Peyer's patch (tissue), 4 donors: Measurements from ENCODE around the gene ADAM17. TPM values are rescaled to one million over a fixed set of nuclear protein-coding genes. Genes with fewer than 3 reads are reported as not detected.

ENCODE experiments used
- DNase-seq, 3 donors: peaks; one replicate each; pipeline ENCODE4 v3.0.0-alpha.2; 2017 to 2019
- H3K27ac ChIP-seq, 4 donors: fragments of 200-600 bp; sonication (generic); one replicate each; pipeline ENCODE4 v1.5.1; 2016 to 2019
- H3K27me3 ChIP-seq, 2 donors: fragments of 200-600 bp; sonication (generic); one replicate each; pipeline ENCODE4 v1.5.1; 2019
- H3K36me3 ChIP-seq, 3 donors: fragments of 200-600 bp; sonication (generic); one replicate each; pipeline ENCODE4 v1.5.1; 2016 to 2019
- H3K4me1 ChIP-seq, 4 donors: fragments of 200-600 bp; sonication (generic); one replicate each; pipeline ENCODE4 v1.5.1; 2016 to 2019
- H3K4me3 ChIP-seq, 4 donors: fragments of 200-600 bp; sonication (generic); 1 replicate in 3 of 4; 2 replicates in 1 of 4; pipeline ENCODE4 v1.5.1; 2016 to 2019; ENCODE audit warnings: mild to moderate bottlenecking in 1 of 4
- H3K9me3 ChIP-seq, 4 donors: fragments of 200-600 bp; sonication (generic); one replicate each; pipeline ENCODE4 v1.5.1; 2016 to 2019; ENCODE audit warnings: mild to moderate bottlenecking in 1 of 4
- POLR2A ChIP-seq, 2 donors: fragments of 450-650 bp; IDR thresholded peaks; one replicate each; pipeline ENCODE4 v1.5.1; 2017; ENCODE audit warnings: antibody characterized with exemption in 2 of 2, mild to moderate bottlenecking in 2 of 2, moderate library complexity in 2 of 2
- total RNA-seq, 4 donors: library from RNA; depleted of rRNA; stranded (reverse); fragments of >200 nt; gene quantifications; one replicate each; pipeline ENCODE4 v1.1.0, GENCODE V29; 2016
- TF ChIP-seq, protein P1 (sequence below), 6 experiments: fragments of 450-650 bp in 4 of 6; fragments of 200-600 bp in 2 of 6; sonication (generic) in 1 of 6; IDR thresholded peaks; one replicate each; pipeline ENCODE4 v1.5.1; 2017 to 2019; ENCODE audit warnings: antibody characterized with exemption in 6 of 6, mild to moderate bottlenecking in 3 of 6, moderate library complexity in 1 of 6

Gene ADAM17
- total RNA-seq, 4 donors from 2014 or later: 10.5 to 45.4 (median 21.0) TPM

DNA sequence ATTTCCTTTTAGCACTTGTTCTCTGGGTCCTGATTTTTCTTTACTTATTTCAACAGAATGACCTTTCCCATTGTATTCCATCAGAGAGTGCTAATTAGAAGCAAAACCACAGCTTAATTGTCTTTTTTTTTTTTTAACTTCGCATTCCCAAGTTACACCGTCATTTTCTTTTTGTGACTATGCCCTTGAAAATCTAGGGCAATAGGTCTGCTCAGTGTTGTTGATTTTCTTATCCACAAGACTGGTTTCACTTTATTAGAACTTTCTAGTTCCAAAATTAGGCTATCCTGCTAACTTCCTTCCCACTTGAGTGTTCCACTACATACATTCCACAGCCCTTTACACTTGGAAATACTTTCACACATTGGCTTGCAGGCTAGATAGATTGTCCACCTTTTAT is 18.7 kb upstream of the ADAM17 start:
- H3K36me3 ChIP-seq: no peaks in the 10 kb centered on the region
- H3K9me3 ChIP-seq: no peaks in the 10 kb centered on the region
- no peak overlapping the region for H3K4me3 ChIP-seq
- H3K27ac ChIP-seq: no peak overlapping the region
- no peak for DNase-seq
- no peaks in the 10 kb centered on the region for H3K27me3 ChIP-seq
- H3K4me1 ChIP-seq: no peaks in the 10 kb centered on the region
- TF ChIP-seq, protein P1, sequence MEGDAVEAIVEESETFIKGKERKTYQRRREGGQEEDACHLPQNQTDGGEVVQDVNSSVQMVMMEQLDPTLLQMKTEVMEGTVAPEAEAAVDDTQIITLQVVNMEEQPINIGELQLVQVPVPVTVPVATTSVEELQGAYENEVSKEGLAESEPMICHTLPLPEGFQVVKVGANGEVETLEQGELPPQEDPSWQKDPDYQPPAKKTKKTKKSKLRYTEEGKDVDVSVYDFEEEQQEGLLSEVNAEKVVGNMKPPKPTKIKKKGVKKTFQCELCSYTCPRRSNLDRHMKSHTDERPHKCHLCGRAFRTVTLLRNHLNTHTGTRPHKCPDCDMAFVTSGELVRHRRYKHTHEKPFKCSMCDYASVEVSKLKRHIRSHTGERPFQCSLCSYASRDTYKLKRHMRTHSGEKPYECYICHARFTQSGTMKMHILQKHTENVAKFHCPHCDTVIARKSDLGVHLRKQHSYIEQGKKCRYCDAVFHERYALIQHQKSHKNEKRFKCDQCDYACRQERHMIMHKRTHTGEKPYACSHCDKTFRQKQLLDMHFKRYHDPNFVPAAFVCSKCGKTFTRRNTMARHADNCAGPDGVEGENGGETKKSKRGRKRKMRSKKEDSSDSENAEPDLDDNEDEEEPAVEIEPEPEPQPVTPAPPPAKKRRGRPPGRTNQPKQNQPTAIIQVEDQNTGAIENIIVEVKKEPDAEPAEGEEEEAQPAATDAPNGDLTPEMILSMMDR (IDR thresholded peaks at IDR 0.05): no peak
- TF ChIP-seq POLR2A (IDR thresholded peaks at IDR 0.05): no peak

DNA sequence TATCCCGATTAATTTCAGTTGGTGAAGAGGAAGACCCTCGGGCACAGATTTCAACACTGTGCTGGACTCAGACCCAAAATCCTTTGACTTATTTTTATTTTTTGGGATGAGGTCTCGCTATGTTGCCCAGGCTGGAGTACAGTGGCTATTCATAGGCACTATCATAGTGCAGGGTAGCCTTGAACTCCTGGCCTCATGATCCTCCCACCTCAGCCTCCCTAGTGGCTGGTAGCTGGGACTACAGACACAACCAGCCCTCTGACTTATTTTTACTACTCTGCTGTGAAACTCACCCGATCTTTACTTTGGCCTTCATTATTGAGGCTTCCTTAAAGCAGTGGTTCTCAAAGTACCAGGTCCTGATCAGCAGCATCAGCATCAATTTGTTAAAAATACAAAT is 18.2 kb upstream of the ADAM17 start:
- no peak for TF ChIP-seq POLR2A (IDR thresholded peaks at IDR 0.05)
- TF ChIP-seq, protein P1 (IDR thresholded peaks at IDR 0.05): peak in 1 of 6 experiments; percentile 4
- DNase-seq: no peak
- H3K4me1 ChIP-seq: no peaks in the 10 kb centered on the region
- no peaks in the 10 kb centered on the region for H3K9me3 ChIP-seq
- no peak overlapping the region for H3K4me3 ChIP-seq
- H3K27ac ChIP-seq: no peak overlapping the region
- H3K36me3 ChIP-seq: no peaks in the 10 kb centered on the region
- H3K27me3 ChIP-seq: no peaks in the 10 kb centered on the region

DNA sequence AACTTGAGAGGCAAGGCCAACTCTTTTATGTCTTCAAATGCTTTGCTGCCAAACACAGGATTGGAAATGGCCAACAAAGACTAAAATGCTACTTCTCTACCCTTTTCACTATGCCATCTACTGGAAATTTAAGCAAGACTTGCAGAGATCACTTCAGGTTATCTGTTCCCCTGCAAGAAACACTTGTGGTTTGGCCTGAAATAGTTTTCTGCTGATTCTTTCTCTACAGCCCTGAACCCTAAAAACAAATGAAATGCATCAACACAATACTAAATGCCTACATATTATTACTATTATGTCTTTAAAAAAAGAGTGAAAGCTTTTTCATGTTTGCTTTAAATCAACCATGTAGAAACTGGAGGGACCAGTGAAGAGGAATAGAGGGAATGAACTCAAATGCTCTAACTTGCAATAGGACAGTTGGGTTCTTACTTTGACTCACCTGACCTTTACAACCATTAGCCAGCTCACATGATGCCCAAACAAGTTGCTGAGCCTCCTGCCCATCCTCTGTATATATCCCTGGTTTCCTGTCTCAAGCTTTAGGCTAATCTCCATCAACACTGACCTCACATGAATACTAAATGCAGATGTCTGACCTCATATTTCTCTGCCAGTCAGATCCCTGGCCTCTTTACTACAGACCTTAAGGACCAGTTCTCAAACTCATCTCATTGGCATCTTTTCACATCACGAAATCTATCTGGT is 17.5 kb upstream of the ADAM17 start:
- no peak for DNase-seq
- Histone ChIP-seq H3K9me3 (no peaks in the 10 kb centered on the region), H3K36me3 (no peaks in the 10 kb centered on the region), H3K27me3 (no peaks in the 10 kb centered on the region), H3K27ac (no peak overlapping the region), H3K4me3 (no peak overlapping the region), H3K4me1 (no peaks in the 10 kb centered on the region)
- TF ChIP-seq, protein P1 (IDR thresholded peaks at IDR 0.05): no peak
- TF ChIP-seq POLR2A (IDR thresholded peaks at IDR 0.05): no peak

DNA sequence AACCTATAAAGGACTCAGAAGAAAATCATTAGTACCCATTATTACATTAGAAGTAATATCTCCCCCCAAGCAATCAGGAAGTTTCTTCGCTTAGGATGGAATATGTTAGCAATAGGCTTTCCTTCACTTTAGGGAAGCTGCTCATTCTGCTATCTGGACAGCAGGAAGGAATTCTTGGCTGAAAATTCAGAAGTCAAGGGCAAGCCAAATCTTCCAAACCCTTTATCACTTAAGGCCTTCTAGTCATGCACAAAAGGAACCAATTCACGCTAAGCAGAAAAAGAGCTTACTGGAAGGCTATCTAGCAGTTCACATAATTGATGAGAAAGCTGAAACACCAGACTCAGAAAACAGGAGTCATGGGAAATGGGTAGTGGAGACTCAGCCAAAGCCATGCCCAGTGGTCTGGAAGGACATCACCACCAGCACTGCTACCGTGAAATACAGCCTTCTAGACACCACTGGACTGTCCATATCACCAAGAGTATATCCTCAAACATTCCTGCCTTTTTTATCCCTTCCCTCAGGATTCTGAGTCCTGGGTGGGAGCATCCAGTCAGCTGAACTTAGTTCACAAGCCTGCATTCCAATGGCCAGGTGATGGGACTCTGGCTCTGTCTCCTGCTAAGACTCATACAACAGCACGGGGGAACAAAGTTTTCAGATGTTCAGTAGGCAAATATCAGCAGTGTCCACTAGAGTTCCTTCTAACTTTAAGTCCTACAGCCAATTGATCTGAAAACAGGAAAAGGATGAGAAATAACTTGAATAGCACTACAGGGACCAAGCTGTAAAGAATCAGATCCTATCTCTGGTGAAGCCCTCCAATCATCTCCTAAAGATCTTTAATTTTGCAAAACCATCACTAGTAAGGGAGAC is 14.8 kb upstream of the ADAM17 start:
- Histone ChIP-seq H3K27me3 (no peaks in the 10 kb centered on the region), H3K4me3 (no peak overlapping the region), H3K4me1 (no peaks in the 10 kb centered on the region), H3K27ac (no peak overlapping the region), H3K36me3 (no peaks in the 10 kb centered on the region), H3K9me3 (no peaks in the 10 kb centered on the region)
- no peak for DNase-seq
- TF ChIP-seq, protein P1 (IDR thresholded peaks at IDR 0.05): no peak
- no peak for TF ChIP-seq POLR2A (IDR thresholded peaks at IDR 0.05)

DNA sequence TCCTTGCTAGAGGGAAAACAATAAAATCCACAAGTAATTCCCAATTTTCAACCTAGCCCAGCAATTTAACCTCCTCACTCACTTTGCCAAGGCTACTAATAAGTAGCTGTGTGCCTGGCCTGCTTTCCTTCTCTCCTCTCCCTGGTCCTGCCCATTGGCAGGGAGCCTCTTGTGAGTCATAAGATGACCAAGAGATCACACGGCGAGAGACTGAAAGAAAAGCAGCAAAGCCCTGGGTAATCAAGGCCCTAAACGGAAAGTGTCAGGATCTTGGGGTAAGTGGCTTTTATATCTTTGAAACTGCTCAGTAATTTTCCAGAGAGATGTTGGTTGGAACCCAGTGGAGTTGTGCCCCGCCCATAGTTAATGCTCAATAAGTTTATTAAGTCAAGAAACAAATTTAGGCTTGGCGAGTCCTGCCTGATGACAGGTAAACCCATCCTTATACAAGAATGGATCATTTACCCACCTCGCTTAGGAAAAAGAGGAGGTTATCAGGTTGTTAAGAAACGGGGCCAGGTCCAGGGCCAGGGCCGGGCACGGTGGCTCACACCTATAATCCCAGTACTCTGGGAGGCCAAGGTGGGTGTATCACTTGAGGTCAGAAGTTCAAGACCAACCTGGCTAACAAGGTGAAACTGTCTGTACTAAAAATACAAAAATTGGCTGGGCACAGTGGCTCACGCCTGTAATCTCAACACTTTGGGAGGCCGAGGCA is 10.0 kb upstream of the ADAM17 start:
- peaks cover 0 to 3% (median 0%) of the 10 kb centered on the region in 4 donors for H3K4me1 ChIP-seq
- no peaks in the 10 kb centered on the region for H3K27me3 ChIP-seq
- no peak for TF ChIP-seq POLR2A (IDR thresholded peaks at IDR 0.05)
- TF ChIP-seq, protein P1 (IDR thresholded peaks at IDR 0.05): no peak
- no peaks in the 10 kb centered on the region for H3K9me3 ChIP-seq
- H3K4me3 ChIP-seq: no peak overlapping the region
- DNase-seq: peak in 2 of 3 donors; percentile 54 to 85
- H3K36me3 ChIP-seq: no peaks in the 10 kb centered on the region
- H3K27ac ChIP-seq: peak overlapping the region in 3 of 4 donors; percentile 54 to 76 (median 71)
